GM19351 (cell line): ENCODE measurements around the gene GPR12.
"Not testable (repeated sequence)": the region's sequence is repeated elsewhere in the genome, so short reads cannot be mapped to it uniquely, and the experiment has no call there.

Source experiments
- ATAC-seq: cut with Tn5 transposase; IDR thresholded peaks from one replicate; pipeline ENCODE4 v1.9.1; 2021; ENCODE audit warnings: mild to moderate bottlenecking, moderate library complexity; ENCODE audit not compliant: unreplicated experiment

The GPR12 gene

DNA sequence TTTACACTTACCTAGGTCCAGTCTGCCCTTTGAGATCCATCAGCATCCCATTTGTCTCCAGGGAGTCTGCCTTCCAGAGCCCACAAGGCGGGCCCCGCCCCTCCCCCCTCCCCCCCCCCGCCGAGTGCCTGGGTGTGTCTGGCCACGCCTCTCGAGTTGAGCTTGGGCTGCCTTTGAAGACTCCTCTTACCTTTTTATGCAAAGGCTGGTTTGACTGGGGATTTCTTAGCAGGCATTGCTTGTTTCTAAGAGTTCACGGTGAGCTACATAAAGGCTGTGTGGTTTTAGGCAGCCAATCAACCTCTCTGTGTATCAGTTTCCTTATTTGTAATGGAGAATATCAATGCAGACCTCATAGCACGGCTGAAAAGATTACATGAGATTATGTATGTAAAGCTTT is 11.3 kb downstream of the GPR12 start:
- no peak for ATAC-seq

GRCh38 chr13:26747706-26748105 is 12.9 kb downstream of the GPR12 start:
- ATAC-seq: no peak

DNA sequence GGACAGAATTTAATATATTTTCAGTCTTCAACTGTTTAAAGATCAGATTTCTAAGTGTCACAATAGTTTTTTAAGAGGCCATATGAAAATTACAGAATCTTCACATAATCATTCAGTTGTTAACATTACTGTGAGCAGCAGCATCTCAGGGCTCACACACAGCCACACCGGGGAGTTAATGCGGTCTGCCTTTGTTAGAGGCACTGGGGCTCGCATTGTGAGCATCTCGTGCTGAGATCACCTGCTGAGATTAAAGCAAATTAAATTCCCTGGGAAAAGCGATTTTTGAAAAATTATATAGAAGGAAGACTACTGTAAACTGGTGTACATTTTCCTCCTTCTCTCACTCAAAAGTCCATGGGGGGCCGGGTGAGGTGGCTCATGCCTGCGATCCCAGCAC is 16.6 kb downstream of the GPR12 start:
- no peak for ATAC-seq

DNA sequence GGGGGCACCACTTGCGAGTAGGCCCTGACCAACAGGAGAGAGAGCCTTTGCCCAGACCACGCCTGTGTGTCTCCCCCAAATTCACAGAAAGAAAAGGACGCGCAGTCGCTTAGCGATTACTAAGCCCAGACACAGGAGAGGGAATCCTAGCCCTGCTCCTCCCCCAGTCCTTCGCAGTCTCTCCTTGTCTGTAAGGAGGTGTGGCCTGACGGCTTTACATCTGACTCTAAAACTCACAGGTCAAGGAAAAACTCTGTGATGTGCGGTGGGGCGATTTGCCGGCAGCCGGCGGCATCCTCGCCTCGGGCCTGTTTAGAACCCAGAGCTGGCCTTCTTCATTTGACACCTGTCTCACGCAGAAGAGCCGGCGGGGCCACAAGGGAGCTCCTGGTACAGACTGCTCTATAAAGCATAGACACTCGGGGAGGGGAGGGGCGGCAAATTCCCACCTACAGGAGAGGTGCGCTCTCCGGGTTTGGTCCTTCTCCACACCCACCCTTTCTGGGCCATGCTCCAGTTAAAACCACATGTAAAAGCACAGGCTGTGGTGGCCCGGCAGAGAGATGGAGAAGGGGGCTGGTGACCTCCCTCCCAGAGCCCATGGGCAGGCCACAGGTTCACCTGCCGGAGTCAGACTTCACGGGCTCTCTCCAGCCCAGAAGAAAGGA is 17.8 kb downstream of the GPR12 start:
- no peak for ATAC-seq

- ATAC-seq: no peak
These were observed 24.9 kb downstream of the GPR12 start for GRCh38 chr13:26735677-26736076.

DNA sequence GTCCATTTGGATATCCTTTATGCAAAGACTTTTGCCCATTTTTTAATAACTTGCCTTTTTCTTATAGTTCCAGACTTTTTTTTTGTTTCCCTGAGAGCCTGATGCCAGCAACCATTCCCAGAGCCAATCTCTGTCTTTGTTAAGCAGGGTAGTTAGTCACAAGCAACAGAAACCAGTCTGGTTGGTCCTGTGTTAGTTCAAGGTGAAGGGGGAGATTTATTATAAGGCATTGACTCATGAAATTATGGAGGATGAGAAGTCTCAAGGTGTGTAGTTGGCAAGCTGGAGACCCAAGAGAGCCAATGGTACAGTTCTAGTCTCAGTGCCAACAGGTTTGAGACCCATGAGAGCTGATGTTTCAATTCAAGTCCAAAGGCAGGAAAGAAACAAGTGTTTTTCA is 33.0 kb downstream of the GPR12 start:
- no peak for ATAC-seq

- ATAC-seq: no peak
These were observed 33.5 kb downstream of the GPR12 start for GRCh38 chr13:26727122-26727521.

- ATAC-seq: no peak
These were observed 33.9 kb downstream of the GPR12 start for GRCh38 chr13:26726684-26727083.

DNA sequence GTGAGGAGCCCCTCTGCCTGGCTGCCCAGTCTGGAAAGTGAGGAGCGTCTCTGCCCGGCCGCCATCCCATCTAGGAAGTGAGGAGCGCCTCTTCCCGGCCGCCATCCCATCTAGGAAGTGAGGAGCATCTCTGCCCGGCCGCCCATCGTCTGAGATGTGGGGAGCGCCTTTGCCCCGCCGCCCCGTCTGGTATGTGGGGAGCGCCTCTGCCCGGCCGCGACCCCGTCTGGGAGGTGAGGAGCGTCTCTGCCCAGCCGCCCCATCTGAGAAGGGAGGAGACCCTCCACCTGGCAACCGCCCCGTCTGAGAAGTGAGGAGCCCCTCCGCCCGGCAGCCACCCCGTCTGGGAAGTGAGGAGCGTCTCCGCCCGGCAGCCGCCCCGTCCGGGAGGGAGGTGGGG is 37.0 kb downstream of the GPR12 start:
- ATAC-seq: not testable (repeated sequence)

GRCh38 chr13:26722321-26722720 is 38.3 kb downstream of the GPR12 start:
- no peak for ATAC-seq

GRCh38 chr13:26721251-26722121 is 39.1 kb downstream of the GPR12 start:
- no peak for ATAC-seq

GRCh38 chr13:26719356-26719945 is 41.1 kb downstream of the GPR12 start:
- ATAC-seq: no peak

GRCh38 chr13:26718872-26719271 is 41.7 kb downstream of the GPR12 start:
- ATAC-seq: no peak

GRCh38 chr13:26718146-26718545 is 42.4 kb downstream of the GPR12 start:
- no peak for ATAC-seq

GRCh38 chr13:26716984-26717383 is 43.6 kb downstream of the GPR12 start:
- ATAC-seq: no peak

GRCh38 chr13:26713341-26713740 is 47.2 kb downstream of the GPR12 start:
- ATAC-seq: no peak

GRCh38 chr13:26711211-26711610 is 49.4 kb downstream of the GPR12 start:
- ATAC-seq: no peak

DNA sequence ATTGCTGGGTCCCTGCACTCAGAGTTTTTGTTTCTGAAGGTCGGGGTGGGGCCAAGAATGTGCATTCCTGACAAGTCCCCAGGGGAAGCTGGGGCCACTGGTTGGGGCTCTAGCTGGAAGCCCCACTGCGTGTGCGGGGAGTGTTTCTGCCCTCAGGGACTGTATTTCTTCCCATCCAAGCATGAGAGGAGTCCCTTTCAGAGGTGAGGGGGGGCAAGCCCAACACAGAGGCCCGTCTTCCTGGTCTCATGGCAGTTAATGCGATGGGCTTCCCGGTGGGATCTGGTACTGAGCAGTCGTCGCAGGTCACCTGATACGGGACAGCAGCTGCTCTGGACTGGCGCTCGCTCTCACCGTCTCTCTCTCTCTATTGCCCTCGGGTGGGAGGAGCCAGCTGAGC is 50.4 kb downstream of the GPR12 start:
- no peak for ATAC-seq

DNA sequence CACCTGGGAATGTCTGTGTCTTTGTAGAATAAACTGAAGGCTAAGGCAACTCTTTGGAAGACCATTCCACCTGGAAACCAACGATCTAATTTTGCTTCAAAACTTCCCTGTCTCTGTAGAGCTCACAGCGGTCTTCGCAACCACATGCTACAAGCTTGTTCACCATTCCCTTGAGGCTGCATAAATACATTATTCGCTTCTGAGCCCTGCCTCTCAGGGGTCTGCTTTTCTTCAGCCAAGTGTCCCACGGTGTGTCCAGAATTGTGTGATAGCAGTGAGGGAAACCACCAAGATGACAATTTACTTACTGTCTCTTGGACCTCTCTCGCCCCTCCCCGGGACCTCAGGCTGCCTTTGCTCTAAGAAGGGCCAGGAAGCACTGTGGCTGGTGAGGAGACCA is 51.1 kb downstream of the GPR12 start:
- ATAC-seq: no peak

DNA sequence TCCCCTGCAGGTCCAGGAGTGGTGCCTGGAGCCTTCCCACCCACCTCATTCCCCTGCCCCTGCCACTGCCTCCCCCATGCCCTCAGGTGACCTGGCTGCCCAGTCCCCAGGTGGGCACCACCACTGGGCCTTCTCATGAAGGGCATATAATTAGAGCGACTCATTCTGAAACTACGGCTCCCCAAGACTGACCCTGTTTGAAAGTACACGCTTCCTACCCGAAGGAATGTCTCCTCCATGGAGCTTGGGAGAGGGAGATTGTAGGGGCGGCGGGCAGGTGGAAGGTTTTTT is 52.6 kb downstream of the GPR12 start:
- no peak for ATAC-seq

- no peak for ATAC-seq
These were observed 53.2 kb downstream of the GPR12 start for GRCh38 chr13:26707122-26708006.
